ENCODE results near the gene PKP3.

GRCh38 chr11:444396-445144, 50.6 kb downstream of the PKP3 start:
- TF ChIP-seq CTCF (conservative IDR thresholded peaks at IDR 0.05) (no peak), ZFX (IDR thresholded peaks at IDR 0.05) (no peak)
